Measurements from ENCODE around the gene MEX3C. TPM values are rescaled to one million over a fixed set of nuclear protein-coding genes. Genes with fewer than 3 reads are reported as not detected.

Gene MEX3C
- 29.5 and 30.4 TPM in 2 replicates for total RNA-seq (2012; rRNA removed)

GRCh38 chr18:51197661-51198424 is at the start of gene MEX3C:
Gene MEX3C (minus strand): TSS chr18:51197681. CDS start chr18:51197320, 361 bp downstream.
- peaks cover 23% of the 10 kb centered on the region for H3K4me1 ChIP-seq (ENCODE audit: control insufficient read depth, insufficient read depth, low read length)
- peak within 1 kb of the TSS; percentile 87 for H3K9ac ChIP-seq (ENCODE audit: low read depth, low read length)
- H3K4me3 ChIP-seq (ENCODE audit: low read length): peak within 1 kb of the TSS; percentile 80
- H3K4me2 ChIP-seq (ENCODE audit: low read length): peak within 1 kb of the TSS; percentile 85
- no peaks in the 10 kb centered on the region for H3K9me3 ChIP-seq (replicated peaks; ENCODE audit: low read length)
- no peaks in the 10 kb centered on the region for H3K36me3 ChIP-seq (ENCODE audit: insufficient read depth, low read length)
- H3K27me3 ChIP-seq (ENCODE audit: control insufficient read depth, insufficient read depth, low read length): no peaks in the 10 kb centered on the region

- H3K4me1 ChIP-seq (ENCODE audit: control insufficient read depth, insufficient read depth, low read length): no peaks in the 10 kb centered on the region
- H3K4me3 ChIP-seq (ENCODE audit: low read length): no peak overlapping the region
Observed at GRCh38 chr18:51241226-51241625, 43.7 kb upstream of the MEX3C start.

GRCh38 chr18:51236225-51236624 is 38.7 kb upstream of the MEX3C start:
- Histone ChIP-seq H3K4me3 (ENCODE audit: low read length) (no peak overlapping the region), H3K4me1 (ENCODE audit: control insufficient read depth, insufficient read depth, low read length) (no peaks in the 10 kb centered on the region), H3K27me3 (ENCODE audit: control insufficient read depth, insufficient read depth, low read length) (no peaks in the 10 kb centered on the region), H3K9ac (ENCODE audit: low read depth, low read length) (no peak overlapping the region), H3K36me3 (ENCODE audit: insufficient read depth, low read length) (no peaks in the 10 kb centered on the region), H3K4me2 (ENCODE audit: low read length) (no peak overlapping the region), H3K9me3 (replicated peaks; ENCODE audit: low read length) (no peaks in the 10 kb centered on the region)

More at GRCh38 chr18:51241226-51241625, 43.7 kb upstream of the MEX3C start:
- Histone ChIP-seq H3K36me3 (ENCODE audit: insufficient read depth, low read length) (no peaks in the 10 kb centered on the region), H3K4me2 (ENCODE audit: low read length) (no peak overlapping the region), H3K9me3 (replicated peaks; ENCODE audit: low read length) (no peaks in the 10 kb centered on the region), H3K9ac (ENCODE audit: low read depth, low read length) (no peak overlapping the region), H3K27me3 (ENCODE audit: control insufficient read depth, insufficient read depth, low read length) (no peaks in the 10 kb centered on the region)

GRCh38 chr18:51235009-51235789 is 37.7 kb upstream of the MEX3C start:
- Histone ChIP-seq H3K4me1 (ENCODE audit: control insufficient read depth, insufficient read depth, low read length) (no peaks in the 10 kb centered on the region), H3K9ac (ENCODE audit: low read depth, low read length) (no peak overlapping the region), H3K4me2 (ENCODE audit: low read length) (no peak overlapping the region), H3K4me3 (ENCODE audit: low read length) (no peak overlapping the region), H3K27me3 (ENCODE audit: control insufficient read depth, insufficient read depth, low read length) (no peaks in the 10 kb centered on the region), H3K36me3 (ENCODE audit: insufficient read depth, low read length) (no peaks in the 10 kb centered on the region), H3K9me3 (replicated peaks; ENCODE audit: low read length) (no peaks in the 10 kb centered on the region)

- no peaks in the 10 kb centered on the region for H3K36me3 ChIP-seq (ENCODE audit: insufficient read depth, low read length)
- H3K4me2 ChIP-seq (ENCODE audit: low read length): no peak overlapping the region
- no peaks in the 10 kb centered on the region for H3K27me3 ChIP-seq (ENCODE audit: control insufficient read depth, insufficient read depth, low read length)
- no peaks in the 10 kb centered on the region for H3K4me1 ChIP-seq (ENCODE audit: control insufficient read depth, insufficient read depth, low read length)
- no peak overlapping the region for H3K9ac ChIP-seq (ENCODE audit: low read depth, low read length)
- H3K9me3 ChIP-seq (replicated peaks; ENCODE audit: low read length): no peaks in the 10 kb centered on the region
- H3K4me3 ChIP-seq (ENCODE audit: low read length): no peak overlapping the region
Observed at GRCh38 chr18:51234117-51235008, 36.9 kb upstream of the MEX3C start.

- Histone ChIP-seq H3K4me2 (ENCODE audit: low read length) (no peak overlapping the region), H3K4me1 (ENCODE audit: control insufficient read depth, insufficient read depth, low read length) (no peaks in the 10 kb centered on the region), H3K27me3 (ENCODE audit: control insufficient read depth, insufficient read depth, low read length) (peaks cover 4% of the 10 kb centered on the region), H3K9ac (ENCODE audit: low read depth, low read length) (no peak overlapping the region), H3K9me3 (replicated peaks; ENCODE audit: low read length) (no peaks in the 10 kb centered on the region), H3K36me3 (ENCODE audit: insufficient read depth, low read length) (no peaks in the 10 kb centered on the region), H3K4me3 (ENCODE audit: low read length) (no peak overlapping the region)
Observed at GRCh38 chr18:51229328-51229727, 31.8 kb upstream of the MEX3C start.

GRCh38 chr18:51227660-51228059 is 30.2 kb upstream of the MEX3C start:
- Histone ChIP-seq H3K4me3 (ENCODE audit: low read length) (no peak overlapping the region), H3K4me1 (ENCODE audit: control insufficient read depth, insufficient read depth, low read length) (no peaks in the 10 kb centered on the region), H3K9me3 (replicated peaks; ENCODE audit: low read length) (no peaks in the 10 kb centered on the region), H3K4me2 (ENCODE audit: low read length) (no peak overlapping the region), H3K9ac (ENCODE audit: low read depth, low read length) (no peak overlapping the region), H3K27me3 (ENCODE audit: control insufficient read depth, insufficient read depth, low read length) (peaks cover 4% of the 10 kb centered on the region), H3K36me3 (ENCODE audit: insufficient read depth, low read length) (no peaks in the 10 kb centered on the region)

GRCh38 chr18:51226587-51227350 is 29.3 kb upstream of the MEX3C start:
- Histone ChIP-seq H3K4me2 (ENCODE audit: low read length) (no peak overlapping the region), H3K4me3 (ENCODE audit: low read length) (no peak overlapping the region), H3K4me1 (ENCODE audit: control insufficient read depth, insufficient read depth, low read length) (no peaks in the 10 kb centered on the region), H3K27me3 (ENCODE audit: control insufficient read depth, insufficient read depth, low read length) (peaks cover 4% of the 10 kb centered on the region), H3K9me3 (replicated peaks; ENCODE audit: low read length) (no peaks in the 10 kb centered on the region), H3K36me3 (ENCODE audit: insufficient read depth, low read length) (no peaks in the 10 kb centered on the region), H3K9ac (ENCODE audit: low read depth, low read length) (no peak overlapping the region)

GRCh38 chr18:51226068-51226467 is 28.6 kb upstream of the MEX3C start:
- Histone ChIP-seq H3K4me2 (ENCODE audit: low read length) (no peak overlapping the region), H3K36me3 (ENCODE audit: insufficient read depth, low read length) (no peaks in the 10 kb centered on the region), H3K4me1 (ENCODE audit: control insufficient read depth, insufficient read depth, low read length) (no peaks in the 10 kb centered on the region), H3K27me3 (ENCODE audit: control insufficient read depth, insufficient read depth, low read length) (peaks cover 4% of the 10 kb centered on the region), H3K9me3 (replicated peaks; ENCODE audit: low read length) (no peaks in the 10 kb centered on the region), H3K4me3 (ENCODE audit: low read length) (no peak overlapping the region), H3K9ac (ENCODE audit: low read depth, low read length) (no peak overlapping the region)

- Histone ChIP-seq H3K9me3 (replicated peaks; ENCODE audit: low read length) (no peaks in the 10 kb centered on the region), H3K4me2 (ENCODE audit: low read length) (no peak overlapping the region), H3K27me3 (ENCODE audit: control insufficient read depth, insufficient read depth, low read length) (no peaks in the 10 kb centered on the region), H3K4me3 (ENCODE audit: low read length) (no peak overlapping the region), H3K4me1 (ENCODE audit: control insufficient read depth, insufficient read depth, low read length) (peaks cover 6% of the 10 kb centered on the region), H3K9ac (ENCODE audit: low read depth, low read length) (no peak overlapping the region), H3K36me3 (ENCODE audit: insufficient read depth, low read length) (no peaks in the 10 kb centered on the region)
Observed at GRCh38 chr18:51212606-51213005, 15.1 kb upstream of the MEX3C start.

All from skeletal muscle satellite cell (primary cell).